Choroid plexus epithelial cell (primary cell): ENCODE results near the gene OR1D5.
A peak's percentile ranks its signal among the peaks of the same experiment; 100 is the strongest.

Experiments
- DNase-seq: peaks from one replicate; pipeline ENCODE4 v3.0.0-alpha.2; 2010; ENCODE audit warnings: low read depth
- H3K4me3 ChIP-seq: 2 replicates; pipeline ENCODE4 v1.5.1; 2011; ENCODE audit warnings: low read depth, mild to moderate bottlenecking, control low read depth, low read length, moderate library complexity
- TF ChIP-seq, protein P1 (sequence below): conservative IDR thresholded peaks from 2 replicates; pipeline ENCODE4 v1.5.1; 2011; ENCODE audit warnings: low read depth, mild to moderate bottlenecking, control low read depth, inconsistent platforms, low read length, moderate library complexity

OR1D5 gene

DNA sequence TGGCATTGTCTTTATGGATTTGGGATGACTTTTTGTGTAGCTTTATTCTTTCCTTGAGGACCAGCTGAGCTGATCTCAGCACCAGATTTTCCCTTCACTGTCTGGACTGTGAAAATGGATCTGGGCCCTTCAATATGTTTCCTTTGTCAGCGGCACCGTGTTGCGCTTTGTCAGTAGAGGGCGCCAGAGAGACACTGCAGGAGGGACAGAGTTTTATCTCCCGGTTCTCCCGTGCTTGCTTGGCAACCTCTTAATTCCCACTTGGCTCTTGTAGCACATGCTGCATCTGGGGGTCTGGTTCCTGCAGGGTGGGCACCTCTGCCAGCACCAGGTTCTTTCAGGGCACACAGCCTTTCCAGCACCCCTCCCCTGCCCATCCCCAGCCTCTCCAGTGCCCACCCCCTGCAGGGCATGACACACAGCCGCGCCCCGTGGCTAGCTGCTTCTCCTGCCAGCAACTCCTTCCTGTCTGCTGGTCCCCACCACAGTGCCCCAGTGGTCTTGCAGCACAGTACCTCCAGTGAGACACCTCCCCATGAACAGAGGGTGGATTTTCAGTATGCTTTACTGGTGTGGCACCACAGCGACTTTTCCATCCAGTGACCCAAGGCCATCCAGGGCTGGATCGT lies 19.6 kb downstream of the OR1D5 start:
- no peak for DNase-seq
- H3K4me3 ChIP-seq, result no peak overlapping the region
- TF ChIP-seq, protein P1, sequence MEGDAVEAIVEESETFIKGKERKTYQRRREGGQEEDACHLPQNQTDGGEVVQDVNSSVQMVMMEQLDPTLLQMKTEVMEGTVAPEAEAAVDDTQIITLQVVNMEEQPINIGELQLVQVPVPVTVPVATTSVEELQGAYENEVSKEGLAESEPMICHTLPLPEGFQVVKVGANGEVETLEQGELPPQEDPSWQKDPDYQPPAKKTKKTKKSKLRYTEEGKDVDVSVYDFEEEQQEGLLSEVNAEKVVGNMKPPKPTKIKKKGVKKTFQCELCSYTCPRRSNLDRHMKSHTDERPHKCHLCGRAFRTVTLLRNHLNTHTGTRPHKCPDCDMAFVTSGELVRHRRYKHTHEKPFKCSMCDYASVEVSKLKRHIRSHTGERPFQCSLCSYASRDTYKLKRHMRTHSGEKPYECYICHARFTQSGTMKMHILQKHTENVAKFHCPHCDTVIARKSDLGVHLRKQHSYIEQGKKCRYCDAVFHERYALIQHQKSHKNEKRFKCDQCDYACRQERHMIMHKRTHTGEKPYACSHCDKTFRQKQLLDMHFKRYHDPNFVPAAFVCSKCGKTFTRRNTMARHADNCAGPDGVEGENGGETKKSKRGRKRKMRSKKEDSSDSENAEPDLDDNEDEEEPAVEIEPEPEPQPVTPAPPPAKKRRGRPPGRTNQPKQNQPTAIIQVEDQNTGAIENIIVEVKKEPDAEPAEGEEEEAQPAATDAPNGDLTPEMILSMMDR, result peak; percentile 32

DNA sequence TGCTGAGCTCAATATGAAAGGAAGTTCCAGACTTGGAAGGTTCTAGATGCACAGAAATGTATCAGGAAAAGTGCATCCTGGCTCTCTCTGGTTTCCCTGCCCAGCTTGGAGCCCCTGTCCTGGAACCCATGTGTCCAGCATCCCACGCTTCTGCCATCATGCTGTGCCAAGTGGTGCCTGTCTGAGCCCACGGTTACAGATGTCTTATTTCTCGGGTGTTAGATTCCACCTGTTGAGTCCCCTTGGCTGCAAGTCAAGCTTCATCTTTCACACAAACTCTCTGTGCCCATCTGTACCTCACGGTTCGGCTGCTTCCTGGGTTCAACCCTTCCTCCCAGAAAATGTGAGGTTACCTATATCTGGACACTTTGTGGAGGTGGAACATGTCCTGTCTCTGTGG lies 22.5 kb downstream of the OR1D5 start:
- no peak overlapping the region for H3K4me3 ChIP-seq
- TF ChIP-seq, protein P1, result no peak
- DNase-seq, result no peak

DNA sequence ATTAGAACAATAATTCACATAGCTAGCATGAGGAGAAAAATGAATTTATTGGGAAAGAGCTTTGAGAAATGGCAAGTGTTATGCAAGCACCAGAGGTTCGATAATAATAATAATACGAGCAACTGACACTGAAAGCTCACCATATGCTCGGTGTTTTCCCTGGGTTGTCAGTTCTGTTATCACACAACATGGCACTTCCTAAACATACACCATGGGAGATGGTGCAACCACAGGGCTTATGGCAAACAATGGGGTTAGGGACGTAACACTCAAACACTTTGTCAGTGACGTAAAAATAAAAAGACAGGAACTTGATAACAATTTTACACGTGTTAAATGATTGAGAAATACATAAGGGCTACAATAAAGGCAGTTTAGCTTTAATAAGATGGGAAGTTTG lies 23.7 kb downstream of the OR1D5 start:
- no peak overlapping the region for H3K4me3 ChIP-seq
- TF ChIP-seq, protein P1, result no peak
- no peak for DNase-seq

DNA sequence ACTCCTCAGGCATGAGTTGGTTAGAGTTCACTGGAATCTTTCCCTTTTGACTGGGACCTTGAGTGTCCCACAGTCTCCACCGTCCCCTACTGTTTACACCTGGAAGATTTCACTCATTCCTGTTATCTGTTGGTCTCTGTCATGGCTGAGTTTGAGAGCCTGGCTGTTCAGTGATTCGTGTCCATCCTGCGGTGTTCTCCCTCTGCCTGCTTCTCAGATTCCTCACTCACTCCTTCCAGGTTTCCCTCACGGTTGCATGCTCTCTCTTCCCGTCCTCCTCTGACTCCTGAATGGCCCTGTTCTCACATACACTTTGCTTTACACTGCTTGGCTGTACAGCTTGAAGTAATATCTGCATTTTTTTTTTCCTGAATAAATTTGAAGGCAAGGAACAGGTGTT lies 24.5 kb downstream of the OR1D5 start:
- TF ChIP-seq, protein P1, result no peak
- H3K4me3 ChIP-seq, result no peak overlapping the region
- no peak for DNase-seq

DNA sequence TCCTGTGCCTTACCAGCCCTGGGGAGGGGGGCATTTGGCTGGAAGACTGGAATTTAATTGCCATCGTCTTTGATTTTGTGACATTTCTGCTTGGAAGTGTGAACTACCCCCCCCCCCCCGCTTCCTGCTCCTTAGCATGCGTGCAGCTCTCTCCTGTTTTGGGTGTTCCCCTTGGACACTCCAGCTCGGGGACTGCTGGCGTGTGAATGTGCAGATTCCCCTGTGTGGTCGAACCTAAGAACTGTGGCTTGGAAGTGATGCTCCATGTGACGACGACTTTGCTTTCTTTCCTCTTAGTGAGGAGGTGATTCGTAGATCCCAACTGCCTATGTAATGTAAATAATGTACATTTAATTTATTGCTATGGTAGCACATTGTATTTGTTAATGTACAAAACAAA lies 26.1 kb downstream of the OR1D5 start:
- TF ChIP-seq, protein P1, result no peak
- no peak for DNase-seq
- H3K4me3 ChIP-seq, result no peak overlapping the region

DNA sequence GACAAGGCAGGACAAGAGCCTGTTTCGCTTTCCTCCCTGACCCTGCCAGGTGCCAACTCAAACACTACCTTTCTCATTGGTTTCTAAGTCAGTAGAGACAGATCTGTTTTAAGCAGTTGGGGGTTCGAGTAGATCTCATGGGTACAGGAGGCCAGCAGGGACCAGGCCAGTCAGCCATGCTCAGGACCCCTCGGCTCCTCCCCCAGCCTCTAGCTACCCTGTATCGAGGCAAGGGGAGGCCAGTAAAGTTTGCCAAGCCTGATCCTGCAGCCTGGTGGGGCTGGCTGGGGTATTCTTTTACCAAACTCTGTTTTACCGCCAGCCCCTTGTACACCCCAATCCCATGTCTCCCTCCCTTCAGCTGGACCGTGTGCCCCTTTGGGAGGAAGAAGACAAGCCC lies 26.6 kb downstream of the OR1D5 start:
- DNase-seq, result no peak
- TF ChIP-seq, protein P1, result no peak
- H3K4me3 ChIP-seq, result no peak overlapping the region

DNA sequence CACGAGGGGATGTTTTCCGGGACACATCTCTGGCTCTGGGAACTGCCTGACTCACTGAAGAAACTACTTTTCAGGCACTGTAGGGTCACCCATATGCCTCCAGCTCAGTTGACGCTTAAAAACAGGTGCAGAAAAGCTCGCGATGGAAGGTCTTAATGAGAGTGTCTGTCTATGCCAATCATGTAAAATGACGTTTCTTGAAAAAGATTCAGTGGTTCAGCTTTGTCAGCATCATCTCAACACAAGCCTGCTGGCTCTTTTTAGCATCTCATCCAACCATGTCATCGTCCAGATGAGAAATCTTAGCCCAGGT lies 27.5 kb downstream of the OR1D5 start:
- H3K4me3 ChIP-seq, result no peak overlapping the region
- no peak for DNase-seq
- TF ChIP-seq, protein P1, result no peak
